AG10803 (cell line): ENCODE data around the gene FBXL7.
A peak's percentile ranks its signal among the peaks of the same experiment; 100 is the strongest.

Experiments used
- DNase-seq: peaks from one replicate; pipeline ENCODE4 v3.0.0; 2010; ENCODE audit warnings: low read depth
- H3K4me3 ChIP-seq: 2 replicates; pipeline ENCODE4 v1.5.1; 2011; ENCODE audit warnings: mild to moderate bottlenecking, low read length, control low read depth
- TF ChIP-seq, protein P1 (sequence below): conservative IDR thresholded peaks from 2 replicates; pipeline ENCODE4 v1.5.1; 2011; ENCODE audit warnings: mild to moderate bottlenecking, low read length, control low read depth, inconsistent platforms

Gene FBXL7

DNA sequence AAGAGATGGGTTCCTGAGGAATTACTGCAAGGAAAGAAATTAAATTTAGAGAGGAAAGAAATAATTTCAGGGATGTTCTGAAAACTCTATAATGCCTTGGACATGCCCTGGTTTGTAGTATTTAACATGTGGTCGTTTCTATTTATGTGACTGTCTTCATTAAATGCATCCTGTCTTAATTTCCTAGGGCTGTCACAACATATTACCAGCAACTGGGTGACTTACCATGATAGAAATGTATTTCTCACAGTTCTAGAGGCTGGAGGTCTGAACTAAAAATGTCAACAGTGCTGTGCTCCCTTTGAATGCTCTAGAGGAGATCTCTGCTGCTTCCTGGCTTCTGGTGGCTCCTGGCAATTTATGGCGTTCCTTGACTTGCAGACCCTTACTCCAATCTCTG lies 287.7 kb downstream of the FBXL7 start:
- TF ChIP-seq, protein P1, sequence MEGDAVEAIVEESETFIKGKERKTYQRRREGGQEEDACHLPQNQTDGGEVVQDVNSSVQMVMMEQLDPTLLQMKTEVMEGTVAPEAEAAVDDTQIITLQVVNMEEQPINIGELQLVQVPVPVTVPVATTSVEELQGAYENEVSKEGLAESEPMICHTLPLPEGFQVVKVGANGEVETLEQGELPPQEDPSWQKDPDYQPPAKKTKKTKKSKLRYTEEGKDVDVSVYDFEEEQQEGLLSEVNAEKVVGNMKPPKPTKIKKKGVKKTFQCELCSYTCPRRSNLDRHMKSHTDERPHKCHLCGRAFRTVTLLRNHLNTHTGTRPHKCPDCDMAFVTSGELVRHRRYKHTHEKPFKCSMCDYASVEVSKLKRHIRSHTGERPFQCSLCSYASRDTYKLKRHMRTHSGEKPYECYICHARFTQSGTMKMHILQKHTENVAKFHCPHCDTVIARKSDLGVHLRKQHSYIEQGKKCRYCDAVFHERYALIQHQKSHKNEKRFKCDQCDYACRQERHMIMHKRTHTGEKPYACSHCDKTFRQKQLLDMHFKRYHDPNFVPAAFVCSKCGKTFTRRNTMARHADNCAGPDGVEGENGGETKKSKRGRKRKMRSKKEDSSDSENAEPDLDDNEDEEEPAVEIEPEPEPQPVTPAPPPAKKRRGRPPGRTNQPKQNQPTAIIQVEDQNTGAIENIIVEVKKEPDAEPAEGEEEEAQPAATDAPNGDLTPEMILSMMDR = no peak
- DNase-seq = peak; percentile 46
- H3K4me3 ChIP-seq = no peak overlapping the region

DNA sequence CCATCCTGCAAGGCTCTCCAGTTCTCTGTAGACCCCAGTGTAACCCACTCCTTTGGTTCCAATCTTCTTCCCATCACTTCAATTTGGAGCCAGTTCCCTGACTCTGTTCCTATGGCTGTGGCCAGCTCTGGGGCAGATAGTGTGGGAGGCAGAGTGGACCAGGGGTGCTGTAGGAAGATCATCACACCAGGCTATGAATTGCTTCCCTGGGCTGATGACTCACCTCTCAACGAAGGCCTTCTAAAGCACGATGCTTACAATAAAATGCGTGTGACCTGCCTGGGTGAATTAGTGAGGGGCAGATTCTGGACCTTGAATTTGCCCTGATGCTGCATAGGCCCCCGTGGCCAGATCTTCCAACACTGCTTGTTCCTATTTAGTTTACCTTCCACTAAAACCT lies 289.7 kb downstream of the FBXL7 start:
- H3K4me3 ChIP-seq = no peak overlapping the region
- TF ChIP-seq, protein P1 = no peak
- DNase-seq = no peak

DNA sequence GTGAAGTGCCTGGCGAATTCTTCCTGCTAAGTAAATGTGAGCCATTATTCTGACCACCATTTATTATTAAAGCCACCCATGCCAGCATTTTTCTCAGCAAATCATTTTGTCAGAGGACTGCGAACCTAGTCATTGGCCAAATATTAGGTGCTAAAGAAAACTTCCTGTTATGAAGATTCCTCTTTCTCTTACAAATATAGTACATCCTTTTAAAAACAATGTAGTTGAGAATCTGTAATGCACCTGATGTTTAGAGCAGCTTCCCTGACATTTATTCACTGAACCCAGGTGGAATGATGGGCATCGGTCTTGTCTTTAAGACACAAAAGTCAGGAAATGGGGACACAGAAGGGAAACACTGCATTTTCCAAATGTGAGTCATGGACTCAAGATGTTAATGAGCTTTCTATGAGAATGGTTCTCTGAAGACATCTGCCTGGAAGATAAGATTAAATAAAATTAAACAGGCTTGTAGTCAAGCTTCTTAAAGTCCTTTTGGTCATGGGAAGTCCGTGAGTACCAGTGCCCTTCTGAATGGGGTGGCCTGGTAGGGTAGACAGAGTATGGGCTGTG lies 290.6 kb downstream of the FBXL7 start:
- peak; percentile 44 for DNase-seq
- no peak overlapping the region for H3K4me3 ChIP-seq
- TF ChIP-seq, protein P1 = no peak

DNA sequence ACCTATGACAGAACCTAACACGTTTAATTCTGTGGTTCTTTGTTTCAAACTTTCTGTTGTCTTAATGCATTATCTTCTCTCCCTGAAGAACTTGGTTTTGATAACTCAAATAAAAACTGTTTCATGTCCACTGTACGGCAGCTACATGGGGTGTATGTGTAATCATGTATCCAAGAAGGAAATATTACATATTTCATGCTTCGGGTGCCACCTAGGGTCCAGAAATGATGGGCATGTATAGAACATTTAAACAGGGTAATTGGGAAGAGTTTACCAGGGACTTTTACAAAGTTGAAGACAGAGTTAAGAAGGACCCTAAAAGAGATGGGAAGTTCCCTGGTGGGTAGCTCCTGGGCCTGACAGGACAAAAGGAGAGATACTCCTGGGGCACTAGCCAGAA lies 291.3 kb downstream of the FBXL7 start:
- H3K4me3 ChIP-seq = no peak overlapping the region
- no peak for DNase-seq
- TF ChIP-seq, protein P1 = peak; percentile 27

DNA sequence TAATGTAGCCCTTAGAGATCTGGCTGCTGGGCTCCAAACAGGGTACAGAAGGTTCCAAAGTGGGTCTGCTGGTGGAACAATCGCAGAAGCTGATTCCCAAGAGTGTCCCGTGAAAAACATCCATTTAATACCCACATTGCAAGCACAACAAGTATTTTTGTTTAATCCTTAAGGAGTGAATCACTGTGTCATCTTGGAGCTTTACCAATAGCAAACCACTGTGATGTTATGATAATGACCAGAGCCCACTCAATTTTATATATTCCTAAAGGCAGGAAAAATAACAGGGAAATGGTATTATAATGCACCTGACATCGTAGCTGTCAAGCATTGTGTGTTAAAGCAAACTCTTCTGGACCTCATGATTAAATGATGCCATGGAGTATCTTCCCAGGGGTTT lies 291.9 kb downstream of the FBXL7 start:
- TF ChIP-seq, protein P1 = no peak

DNA sequence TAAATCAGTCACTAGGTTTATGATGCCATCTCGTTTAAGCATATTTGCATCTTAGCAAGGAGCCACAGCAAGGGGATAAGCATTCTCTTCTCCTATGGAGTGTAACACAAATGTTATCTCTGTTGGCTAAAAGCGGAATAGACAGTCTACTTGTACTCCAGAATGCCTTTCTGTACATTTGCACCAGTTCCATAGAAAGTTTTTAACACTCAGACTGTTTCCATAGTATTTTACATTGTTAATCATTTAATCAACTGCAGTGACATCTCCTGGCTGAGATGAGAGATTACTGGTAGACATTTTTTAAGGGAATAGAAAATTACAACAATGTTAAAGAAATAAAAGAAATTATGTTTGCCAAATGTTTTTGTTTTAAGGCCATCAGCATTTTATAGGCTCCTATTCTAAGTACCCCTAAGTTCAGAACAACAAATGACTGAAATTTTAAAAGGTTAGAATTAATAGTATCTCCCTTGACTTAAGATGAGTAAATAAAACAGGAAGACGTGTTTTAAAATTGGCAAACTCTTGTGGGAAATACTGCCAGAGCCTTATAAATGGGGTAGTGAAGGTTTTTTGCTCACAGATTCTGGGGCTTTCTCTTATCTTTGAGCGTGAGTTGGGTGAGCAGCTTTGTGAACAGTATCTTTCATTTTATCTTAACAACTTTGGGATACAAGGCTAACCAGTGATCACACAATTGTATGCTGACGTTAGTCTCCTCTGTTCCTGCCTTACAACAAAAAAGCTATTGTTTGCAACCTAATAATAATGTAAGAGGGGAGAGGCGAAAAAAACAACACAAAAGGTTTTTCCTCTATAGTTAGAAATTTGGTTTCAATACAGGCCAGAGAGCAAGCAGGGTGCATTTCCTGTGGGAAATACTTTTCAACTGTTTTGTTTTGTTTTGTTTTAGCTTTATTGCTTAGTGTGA lies 294.3 kb downstream of the FBXL7 start:
- TF ChIP-seq, protein P1 = peak; percentile 39
- no peak overlapping the region for H3K4me3 ChIP-seq
- no peak for DNase-seq

More for the DNA sequence above, 291.9 kb downstream of the FBXL7 start:
- peak; percentile 73 for DNase-seq
- no peak overlapping the region for H3K4me3 ChIP-seq

DNA sequence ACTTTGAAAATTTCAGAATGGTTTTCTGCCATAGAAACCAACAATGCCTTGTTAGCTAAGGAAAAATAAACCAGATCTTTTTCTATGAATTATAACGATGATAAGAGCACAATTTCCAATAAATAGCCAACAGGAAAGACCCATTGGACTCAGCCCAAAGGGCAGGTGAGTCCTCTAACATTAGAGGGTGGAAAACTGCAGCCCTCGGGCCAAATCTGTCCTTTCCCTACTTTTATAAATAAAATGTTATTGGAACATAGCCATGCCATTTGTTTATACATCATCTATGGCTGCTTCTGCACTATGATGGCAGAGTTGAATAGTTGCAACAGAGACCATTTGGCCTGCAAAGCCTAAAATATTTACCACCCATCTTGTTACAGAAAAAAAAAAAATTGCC lies 296.1 kb downstream of the FBXL7 start:
- DNase-seq = no peak
- H3K4me3 ChIP-seq = no peak overlapping the region
- TF ChIP-seq, protein P1 = no peak
